Caco-2 (cell line): ENCODE data around the gene MED26. TPM values are rescaled to one million over a fixed set of nuclear protein-coding genes. Genes with fewer than 3 reads are reported as not detected.
"Not testable (repeated sequence)": the region's sequence is repeated elsewhere in the genome, so short reads cannot be mapped to it uniquely, and the experiment has no call there.

Source experiments
- BruUV-seq: library from RNA; stranded (reverse); fragments of 400-500 nt; replicated peaks from 2 replicates; lab custom pipeline; 2021; lab: Mats Ljungman, UMichigan
- CTCF ChIA-PET: fragments of 300-600 bp; sonication (Branson Sonifier 250); formaldehyde crosslinking; loops from one replicate; lab custom pipeline; 2022; ENCODE audit warnings: antibody characterized with exemption; lab: Charles Lee
- POLR2A ChIA-PET: fragments of 300-600 bp; sonication (Branson Sonifier 250); formaldehyde crosslinking; loops from one replicate; lab custom pipeline; 2022; ENCODE audit warnings: antibody characterized with exemption; lab: Charles Lee
- DNase-seq, 2 experiments: peaks; one replicate each; pipeline versions ENCODE4 v3.0.0 to v3.0.0-alpha.2; 2020 to 2022
- H3K27me3 ChIP-seq: replicated peaks from 2 replicates; pipeline ENCODE4 v1.6.0; 2011; ENCODE audit warnings: low read length; ENCODE audit not compliant: control insufficient read depth, insufficient read depth
- H3K36me3 ChIP-seq: 2 replicates; pipeline ENCODE4 v1.5.1; 2011; ENCODE audit warnings: low read length; ENCODE audit not compliant: control insufficient read depth, insufficient read depth
- H3K4me1 ChIP-seq: fragments of 250-450 bp; sonication (Bioruptor Pico); 2 replicates; pipeline ENCODE4 v1.5.1; 2020; ENCODE audit warnings: mild to moderate bottlenecking
- H3K4me3 ChIP-seq: 2 replicates; pipeline ENCODE4 v1.5.1; 2011; ENCODE audit warnings: low read depth, mild to moderate bottlenecking, control low read depth, low read length
- H3K9me3 ChIP-seq: fragments of 250-450 bp; sonication (Bioruptor Pico); 2 replicates; pipeline ENCODE4 v1.5.1; 2020; ENCODE audit warnings: mild to moderate bottlenecking, moderate library complexity
- H3K27ac Mint-ChIP-seq: one replicate; pipeline ENCODE4 v1.8.0; 2022; ENCODE audit warnings: mixed read lengths; ENCODE audit not compliant: unreplicated experiment
- H3K27me3 Mint-ChIP-seq: one replicate; pipeline ENCODE4 v1.8.0; 2022; ENCODE audit warnings: mixed read lengths; ENCODE audit not compliant: insufficient read depth, unreplicated experiment
- H3K36me3 Mint-ChIP-seq: one replicate; pipeline ENCODE4 v1.8.0; 2022; ENCODE audit warnings: mild to moderate bottlenecking, mixed read lengths; ENCODE audit not compliant: insufficient read depth, unreplicated experiment
- H3K4me1 Mint-ChIP-seq: one replicate; pipeline ENCODE4 v1.8.0; 2022; ENCODE audit warnings: low read depth, mixed read lengths; ENCODE audit not compliant: unreplicated experiment
- H3K4me3 Mint-ChIP-seq: one replicate; pipeline ENCODE4 v1.8.0; 2022; ENCODE audit warnings: mild to moderate bottlenecking, moderate library complexity, mixed read lengths; ENCODE audit not compliant: unreplicated experiment
- H3K9me3 Mint-ChIP-seq: one replicate; pipeline ENCODE4 v1.8.0; 2022; ENCODE audit warnings: mixed read lengths; ENCODE audit not compliant: unreplicated experiment
- intact Hi-C: fragments of 100-400 bp; cut with micrococcal nuclease; formaldehyde crosslinking; loops from one replicate; pipeline ENCODE4 v1.10.0; 2022; ENCODE audit not compliant: unreplicated experiment
- total RNA-seq: library from RNA; stranded (reverse); gene quantifications from 2 replicates; pipeline ENCODE4 v1.2.3, GENCODE V29; 2022
- TF ChIP-seq, protein P1 (sequence below), 2 experiments: fragments of 200-600 bp in 1 of 2; IDR thresholded peaks; 1 replicate in 1 of 2; 2 replicates in 1 of 2; pipeline versions ENCODE4 v1.5.1 to v1.8.0; 2011 to 2022; ENCODE audit warnings: antibody characterized with exemption in 1 of 2, control low read depth in 1 of 2, inconsistent platforms in 1 of 2, low read depth in 1 of 2, low read length in 1 of 2, mild to moderate bottlenecking in 1 of 2, moderate library complexity in 1 of 2; ENCODE audit not compliant: insufficient read depth in 1 of 2, severe bottlenecking in 1 of 2, unreplicated experiment in 1 of 2

MED26 gene
- total RNA-seq, 1 experiment from 2014 or later, result 11.4 TPM

GRCh38 chr19:16548956-16549355, 79.0 kb downstream of the MED26 start:
- no peaks in the 10 kb centered on the region for H3K27me3 Mint-ChIP-seq
- no peaks in the 10 kb centered on the region for H3K36me3 ChIP-seq
- H3K27ac Mint-ChIP-seq, result no peak overlapping the region
- H3K9me3 ChIP-seq, result no peaks in the 10 kb centered on the region
- ChIA-PET POLR2A (no interaction called here), CTCF (no interaction called here)
- no peak overlapping the region for H3K4me3 ChIP-seq
- H3K4me1 Mint-ChIP-seq, result no peaks in the 10 kb centered on the region
- H3K27me3 ChIP-seq, result no peaks in the 10 kb centered on the region
- no peaks in the 10 kb centered on the region for H3K4me1 ChIP-seq
- BruUV-seq, result no TSS peak
- no peaks in the 10 kb centered on the region for H3K36me3 Mint-ChIP-seq
- H3K4me3 Mint-ChIP-seq, result no peak overlapping the region
- intact Hi-C loops, result no loop called here
- TF ChIP-seq, protein P1, sequence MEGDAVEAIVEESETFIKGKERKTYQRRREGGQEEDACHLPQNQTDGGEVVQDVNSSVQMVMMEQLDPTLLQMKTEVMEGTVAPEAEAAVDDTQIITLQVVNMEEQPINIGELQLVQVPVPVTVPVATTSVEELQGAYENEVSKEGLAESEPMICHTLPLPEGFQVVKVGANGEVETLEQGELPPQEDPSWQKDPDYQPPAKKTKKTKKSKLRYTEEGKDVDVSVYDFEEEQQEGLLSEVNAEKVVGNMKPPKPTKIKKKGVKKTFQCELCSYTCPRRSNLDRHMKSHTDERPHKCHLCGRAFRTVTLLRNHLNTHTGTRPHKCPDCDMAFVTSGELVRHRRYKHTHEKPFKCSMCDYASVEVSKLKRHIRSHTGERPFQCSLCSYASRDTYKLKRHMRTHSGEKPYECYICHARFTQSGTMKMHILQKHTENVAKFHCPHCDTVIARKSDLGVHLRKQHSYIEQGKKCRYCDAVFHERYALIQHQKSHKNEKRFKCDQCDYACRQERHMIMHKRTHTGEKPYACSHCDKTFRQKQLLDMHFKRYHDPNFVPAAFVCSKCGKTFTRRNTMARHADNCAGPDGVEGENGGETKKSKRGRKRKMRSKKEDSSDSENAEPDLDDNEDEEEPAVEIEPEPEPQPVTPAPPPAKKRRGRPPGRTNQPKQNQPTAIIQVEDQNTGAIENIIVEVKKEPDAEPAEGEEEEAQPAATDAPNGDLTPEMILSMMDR (IDR thresholded peaks at IDR 0.05; ENCODE audit: insufficient read depth in 1 of 2, low read depth in 1 of 2, low read length in 1 of 2, severe bottlenecking in 1 of 2, unreplicated experiment in 1 of 2), result no peak
- no peak for DNase-seq
- H3K9me3 Mint-ChIP-seq, result no peaks in the 10 kb centered on the region

- no peak overlapping the region for H3K27ac Mint-ChIP-seq
- H3K4me1 Mint-ChIP-seq, result no peaks in the 10 kb centered on the region
- no TSS peak for BruUV-seq
- intact Hi-C loops, result no loop called here
- Histone ChIP-seq H3K4me1 (0 out of 2 replicates have a peak, but pooled peaks cover 6% of the 10 kb centered on the region), H3K36me3 (no peaks in the 10 kb centered on the region), H3K4me3 (no peak overlapping the region), H3K27me3 (no peaks in the 10 kb centered on the region), H3K9me3 (no peaks in the 10 kb centered on the region)
- POLR2A ChIA-PET, result no interaction called here
- DNase-seq, result no peak
- H3K27me3 Mint-ChIP-seq, result no peaks in the 10 kb centered on the region
- no peak overlapping the region for H3K4me3 Mint-ChIP-seq
- peaks cover 22% of the 10 kb centered on the region for H3K36me3 Mint-ChIP-seq
- TF ChIP-seq, protein P1 (IDR thresholded peaks at IDR 0.05; ENCODE audit: insufficient read depth in 1 of 2, low read depth in 1 of 2, low read length in 1 of 2, severe bottlenecking in 1 of 2, unreplicated experiment in 1 of 2), result no peak
- H3K9me3 Mint-ChIP-seq, result no peaks in the 10 kb centered on the region
- CTCF ChIA-PET, result no interaction called here
Measured at GRCh38 chr19:16544473-16545231, 83.4 kb downstream of the MED26 start.

- CTCF ChIA-PET, H3K27me3 Mint-ChIP-seq, H3K9me3 ChIP-seq, H3K36me3 ChIP-seq, BruUV-seq, H3K9me3 Mint-ChIP-seq, DNase-seq, H3K27me3 ChIP-seq, H3K4me1 ChIP-seq, H3K4me1 Mint-ChIP-seq, intact Hi-C loops, H3K27ac Mint-ChIP-seq, H3K4me3 ChIP-seq: not testable (repeated sequence)
- peaks cover 31% of the 10 kb centered on the region for H3K36me3 Mint-ChIP-seq
- POLR2A ChIA-PET, result interaction anchor here (0.6 kb wide), 1 partner anchor 27 kb away, joined by 3 read pairs; no protein-coding TSS in a partner anchor
- peak overlapping the region; percentile 78 for H3K4me3 Mint-ChIP-seq
Measured at GRCh38 chr19:16543734-16544133, 84.3 kb downstream of the MED26 start.
